PC-3 (cell line): ENCODE results near the gene PSMD2.

Experiments
- CTCF ChIP-seq: fragments of 300-600 bp; sonication (generic); conservative IDR thresholded peaks from 2 replicates; pipeline ENCODE4 v1.5.1; 2017; ENCODE audit warnings: antibody characterized with exemption, low read depth, mild to moderate bottlenecking, low read length
- EZH2 ChIP-seq: fragments of 300-600 bp; sonication (generic); IDR thresholded peaks from one replicate; pipeline ENCODE4 v1.6.1; 2017; ENCODE audit warnings: antibody characterized with exemption, mild to moderate bottlenecking, low read length; ENCODE audit not compliant: unreplicated experiment

GRCh38 chr3:184277366-184277765 is 21.7 kb upstream of the PSMD2 start:
- TF ChIP-seq CTCF (no peak), EZH2 (no peak)
